Fibroblast of mammary gland (primary cell): ENCODE results near the gene FCMR.

Source experiments
- DNase-seq: peaks from one replicate; pipeline ENCODE4 v3.0.0-alpha.2; 2010; ENCODE audit warnings: low read depth
- H3K4me3 ChIP-seq: 2 replicates; pipeline ENCODE4 v1.5.1; 2011; ENCODE audit warnings: low read depth, mild to moderate bottlenecking, low read length, moderate library complexity; ENCODE audit not compliant: control insufficient read depth
- TF ChIP-seq, protein P1 (sequence below): conservative IDR thresholded peaks from 2 replicates; pipeline ENCODE4 v1.5.1; 2011; ENCODE audit warnings: low read depth, low read length, inconsistent platforms; ENCODE audit not compliant: control insufficient read depth, insufficient read depth

Gene FCMR

GRCh38 chr1:206957639-206958038, 35.9 kb upstream of the FCMR start:
- DNase-seq, result no peak
- no peak overlapping the region for H3K4me3 ChIP-seq
- TF ChIP-seq, protein P1, sequence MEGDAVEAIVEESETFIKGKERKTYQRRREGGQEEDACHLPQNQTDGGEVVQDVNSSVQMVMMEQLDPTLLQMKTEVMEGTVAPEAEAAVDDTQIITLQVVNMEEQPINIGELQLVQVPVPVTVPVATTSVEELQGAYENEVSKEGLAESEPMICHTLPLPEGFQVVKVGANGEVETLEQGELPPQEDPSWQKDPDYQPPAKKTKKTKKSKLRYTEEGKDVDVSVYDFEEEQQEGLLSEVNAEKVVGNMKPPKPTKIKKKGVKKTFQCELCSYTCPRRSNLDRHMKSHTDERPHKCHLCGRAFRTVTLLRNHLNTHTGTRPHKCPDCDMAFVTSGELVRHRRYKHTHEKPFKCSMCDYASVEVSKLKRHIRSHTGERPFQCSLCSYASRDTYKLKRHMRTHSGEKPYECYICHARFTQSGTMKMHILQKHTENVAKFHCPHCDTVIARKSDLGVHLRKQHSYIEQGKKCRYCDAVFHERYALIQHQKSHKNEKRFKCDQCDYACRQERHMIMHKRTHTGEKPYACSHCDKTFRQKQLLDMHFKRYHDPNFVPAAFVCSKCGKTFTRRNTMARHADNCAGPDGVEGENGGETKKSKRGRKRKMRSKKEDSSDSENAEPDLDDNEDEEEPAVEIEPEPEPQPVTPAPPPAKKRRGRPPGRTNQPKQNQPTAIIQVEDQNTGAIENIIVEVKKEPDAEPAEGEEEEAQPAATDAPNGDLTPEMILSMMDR, result no peak

DNA sequence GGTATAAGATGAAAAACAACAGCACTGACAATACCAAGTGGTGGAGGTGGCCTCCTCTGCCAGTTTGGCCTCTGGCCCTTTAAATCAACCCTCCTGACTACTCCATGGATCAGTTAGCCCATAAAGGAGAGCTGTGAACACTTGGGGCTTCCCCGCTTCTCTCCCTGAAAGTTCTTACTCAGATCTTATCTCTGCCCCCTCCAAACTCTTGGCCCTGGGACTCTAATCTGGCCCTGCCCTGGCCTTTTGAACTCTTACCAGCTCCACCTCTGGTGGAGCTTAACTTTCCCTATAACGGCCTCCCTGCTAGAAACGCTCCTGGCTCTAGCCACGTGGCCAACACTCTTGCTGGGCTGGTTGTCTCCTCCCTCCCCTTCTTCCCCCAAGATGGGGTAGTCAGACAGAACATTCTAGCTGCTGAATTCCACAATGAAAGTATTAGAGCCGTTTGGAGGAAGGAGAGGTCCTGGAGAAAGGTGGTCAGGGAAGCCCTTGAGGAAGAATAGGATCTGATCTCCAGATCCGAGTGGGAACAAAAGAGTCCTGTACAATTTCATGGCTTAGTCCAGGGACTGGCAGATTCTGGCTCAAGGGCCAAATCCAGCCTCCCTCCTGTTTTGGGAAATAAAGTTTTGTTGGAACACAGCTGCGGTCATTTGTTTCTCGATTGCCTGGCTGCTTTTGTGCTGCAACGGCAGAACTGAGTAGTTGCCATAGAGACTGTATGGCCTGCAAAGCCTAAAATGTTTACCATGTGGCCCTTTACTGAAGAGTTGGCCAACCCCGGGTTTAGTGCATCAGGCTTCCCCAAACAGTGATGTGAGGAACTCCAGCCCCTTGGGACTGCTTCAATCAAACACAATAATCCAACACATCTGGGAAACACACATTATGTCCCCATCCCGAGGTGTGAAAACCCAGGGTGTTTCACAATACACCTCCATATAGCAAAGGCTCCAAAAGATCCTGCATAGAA, 34.0 kb upstream of the FCMR start:
- DNase-seq, result peak; percentile 60
- TF ChIP-seq, protein P1, result no peak
- H3K4me3 ChIP-seq, result no peak overlapping the region

DNA sequence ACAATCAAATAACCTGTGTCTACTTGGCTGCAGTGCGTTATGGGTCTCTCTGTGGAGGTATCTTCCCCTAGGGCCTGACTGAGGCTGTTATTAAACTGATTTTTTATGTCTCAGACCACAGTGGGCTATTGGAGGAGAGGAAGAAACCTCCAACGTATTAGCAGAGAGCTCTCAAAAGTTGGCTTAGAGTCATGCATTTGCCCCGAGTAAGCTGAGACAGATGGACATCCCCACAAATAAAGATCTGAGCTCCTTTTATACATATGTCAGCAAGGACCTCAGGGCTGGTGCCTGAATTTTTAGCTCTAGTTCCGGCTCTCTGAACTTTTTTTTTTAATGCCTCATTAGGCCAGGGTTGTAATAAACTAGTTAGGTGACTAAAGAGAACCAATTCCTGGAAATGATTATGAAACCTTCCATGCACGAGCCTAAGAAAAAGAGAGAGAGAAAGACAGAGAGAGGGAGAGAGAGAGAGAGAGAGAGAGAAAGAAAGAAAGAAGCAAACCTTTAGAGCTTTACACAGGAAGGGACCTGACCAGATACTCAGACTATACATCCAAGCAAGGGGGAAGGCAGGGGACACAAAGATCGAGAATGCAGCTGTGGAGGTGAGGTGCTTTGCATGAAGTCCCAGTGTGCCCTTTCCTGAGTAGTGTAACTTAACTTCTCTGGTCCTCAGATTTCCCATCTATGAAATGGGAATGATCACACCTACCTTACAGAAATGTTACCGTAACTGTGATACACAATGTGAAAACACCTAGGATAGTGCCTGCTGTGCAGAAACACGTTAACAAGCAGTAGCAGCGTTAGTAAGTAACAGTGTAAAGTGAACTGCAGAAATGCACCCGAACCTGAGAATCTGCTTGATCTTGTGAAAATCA, 33.0 kb upstream of the FCMR start:
- DNase-seq, result no peak
- TF ChIP-seq, protein P1, result no peak
- H3K4me3 ChIP-seq, result no peak overlapping the region

DNA sequence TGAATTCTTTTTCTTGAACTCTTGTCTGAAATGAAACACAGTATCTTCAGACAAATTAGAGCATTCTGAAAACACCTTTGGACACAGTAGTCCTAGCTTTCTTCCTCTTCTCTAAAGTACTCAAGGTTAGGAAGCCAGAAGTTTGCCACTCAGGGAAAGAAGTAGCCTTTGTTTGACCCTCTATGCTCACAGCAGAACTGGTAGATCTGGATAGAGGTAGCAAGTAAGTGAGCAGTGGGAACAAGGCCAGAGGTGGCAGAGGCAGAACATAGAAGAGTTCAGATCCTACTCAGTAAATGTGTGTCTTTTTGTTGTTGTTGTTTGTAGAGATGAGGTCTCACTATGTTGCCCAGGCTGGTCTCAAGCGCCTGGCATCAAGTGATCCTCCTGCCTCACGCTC, 31.9 kb upstream of the FCMR start:
- no peak overlapping the region for H3K4me3 ChIP-seq
- no peak for DNase-seq
- TF ChIP-seq, protein P1, result no peak

DNA sequence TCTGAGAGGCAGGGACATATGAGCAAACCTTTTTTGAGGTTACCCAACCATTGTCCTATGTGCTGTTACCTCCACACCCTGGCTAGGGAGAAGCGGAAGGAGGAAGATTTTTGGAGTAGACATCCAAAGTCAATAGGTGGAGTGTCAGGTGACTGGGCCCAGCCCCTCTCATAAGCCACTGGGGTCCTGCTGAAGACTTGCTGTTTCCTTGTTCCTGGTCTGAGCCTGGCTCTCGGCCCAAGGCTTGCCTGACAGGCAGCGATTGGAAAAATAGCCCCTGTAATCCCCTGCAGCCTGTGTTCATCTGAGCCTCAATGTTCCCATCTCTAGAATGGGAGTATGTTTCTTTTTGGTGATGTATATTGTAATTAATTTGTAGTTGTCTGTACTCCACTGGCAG, 31.4 kb upstream of the FCMR start:
- H3K4me3 ChIP-seq, result no peak overlapping the region
- DNase-seq, result no peak

DNA sequence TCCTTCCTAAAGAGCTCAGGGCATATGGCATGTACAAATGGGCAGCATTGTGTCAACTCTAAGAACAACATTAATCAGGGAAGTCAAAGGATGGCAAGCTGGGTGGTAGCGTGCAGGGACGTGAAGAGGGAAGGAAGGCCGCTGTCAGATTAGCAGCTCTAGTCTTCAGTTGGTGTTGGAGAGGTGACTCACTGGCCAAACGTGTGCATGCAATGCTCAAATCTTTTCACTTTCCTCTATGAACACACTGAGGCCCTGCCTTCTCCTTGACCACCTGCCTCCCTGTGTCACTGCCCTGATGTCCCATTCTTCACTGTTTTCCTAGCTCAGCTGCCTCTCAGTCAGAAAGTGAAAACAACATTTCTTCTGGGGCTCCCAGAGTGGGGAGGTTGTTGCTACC, 30.4 kb upstream of the FCMR start:
- no peak overlapping the region for H3K4me3 ChIP-seq
- no peak for DNase-seq
- TF ChIP-seq, protein P1, result no peak

More for the DNA sequence above, 31.4 kb upstream of the FCMR start:
- TF ChIP-seq, protein P1, result no peak
